B cell (primary cell): ENCODE measurements around the gene OR2T34. TPM values are rescaled to one million over a fixed set of nuclear protein-coding genes. Genes with fewer than 3 reads are reported as not detected.

Experiments
- ATAC-seq: fragments of 200-7000 bp; cut with Tn5 transposase; one replicate; pipeline ENCODE4 v1.10.0; 2021; ENCODE audit warnings: low read depth, mild to moderate bottlenecking, moderate number of reproducible peaks, moderate library complexity
- CTCF ChIA-PET: fragments of 350-600 bp; sonication (Branson Sonifier 250); formaldehyde crosslinking; loops from one replicate; lab custom pipeline; 2021; ENCODE audit warnings: antibody characterized with exemption, inconsistent platforms; lab: Charles Lee
- POLR2A ChIA-PET: fragments of 350-600 bp; sonication (Branson Sonifier 250); formaldehyde crosslinking; loops from one replicate; lab custom pipeline; 2021; ENCODE audit warnings: antibody characterized with exemption; lab: Charles Lee
- DNase-seq: peaks from one replicate; pipeline ENCODE4 v3.0.0; 2013
- H2AFZ ChIP-seq: 2 replicates; pipeline ENCODE4 v1.6.1; 2012; ENCODE audit warnings: mild to moderate bottlenecking, low read depth, low read length; ENCODE audit not compliant: insufficient read depth, poor library complexity, severe bottlenecking
- H3K27ac ChIP-seq, 2 donors: 1 replicate in 1 of 2; 2 replicates in 1 of 2; pipeline ENCODE4 v1.5.1; 2012 to 2013; ENCODE audit warnings: low read length in 2 of 2, mild to moderate bottlenecking in 2 of 2, moderate library complexity in 1 of 2
- H3K27me3 ChIP-seq, 4 experiments: fragments of 200-600 bp in 1 of 4; sonication (generic) in 1 of 4; replicated peaks in 1 of 4; 1 replicate in 2 of 4; 2 replicates in 2 of 4; pipeline versions ENCODE4 v1.6.1 to v1.7.0; 2013 to 2016; ENCODE audit warnings: low read length in 3 of 4, mild to moderate bottlenecking in 2 of 4, mixed read lengths in 1 of 4, moderate library complexity in 1 of 4; ENCODE audit not compliant: insufficient read depth in 4 of 4, control insufficient read depth in 3 of 4; ENCODE audit errors: control extremely low read depth in 1 of 4
- H3K36me3 ChIP-seq, 2 experiments: replicated peaks in 1 of 2; 1 replicate in 1 of 2; 2 replicates in 1 of 2; pipeline versions ENCODE4 v1.6.1 to v1.7.1; 2013; ENCODE audit warnings: low read length in 1 of 2; ENCODE audit not compliant: insufficient read depth in 2 of 2, control insufficient read depth in 1 of 2; ENCODE audit errors: control extremely low read depth in 1 of 2, extremely low read depth in 1 of 2
- H3K4me1 ChIP-seq, 2 donors: fragments of 200-600 bp in 1 of 2; sonication (generic) in 1 of 2; 1 replicate in 1 of 2; 2 replicates in 1 of 2; pipeline versions ENCODE4 v1.5.1 to v1.6.1; 2013 to 2017; ENCODE audit warnings: low read length in 2 of 2; ENCODE audit not compliant: control insufficient read depth in 2 of 2, insufficient read depth in 2 of 2
- H3K4me2 ChIP-seq: replicated peaks from 2 replicates; pipeline ENCODE3; 2012; ENCODE audit warnings: mild to moderate bottlenecking, low read depth, low read length; ENCODE audit not compliant: poor library complexity, severe bottlenecking
- H3K4me3 ChIP-seq, 5 experiments: fragments of 200-600 bp in 1 of 5; sonication (generic) in 1 of 5; 1 replicate in 3 of 5; 2 replicates in 2 of 5; pipeline versions ENCODE4 v1.5.1 to v1.7.0; 2011 to 2016; ENCODE audit warnings: low read length in 4 of 5, mild to moderate bottlenecking in 4 of 5, low read depth in 2 of 5, control low read depth in 1 of 5, moderate library complexity in 1 of 5; ENCODE audit not compliant: insufficient read depth in 1 of 5; ENCODE audit errors: control extremely low read depth in 1 of 5, extremely low read depth in 1 of 5
- H3K79me2 ChIP-seq: fragments of 200-600 bp; sonication (generic); one replicate; pipeline ENCODE4 v1.6.0; 2016; ENCODE audit warnings: low read length; ENCODE audit not compliant: control insufficient read depth, insufficient read depth
- H3K9ac ChIP-seq: fragments of 200-600 bp; sonication (generic); 2 replicates; pipeline ENCODE4 v1.6.1; 2017; ENCODE audit warnings: mild to moderate bottlenecking, low read length, moderate library complexity
- H3K9me3 ChIP-seq, 3 donors: one replicate each; pipeline versions ENCODE4 v1.6.1 to v1.7.1; 2013; ENCODE audit warnings: low read length in 2 of 3; ENCODE audit not compliant: control insufficient read depth in 2 of 3, insufficient read depth in 1 of 3; ENCODE audit errors: control extremely low read depth in 1 of 3
- H4K20me1 ChIP-seq: 2 replicates; pipeline ENCODE4 v1.6.0; 2012; ENCODE audit warnings: mild to moderate bottlenecking, low read length; ENCODE audit not compliant: insufficient read depth, control insufficient read depth, poor library complexity, severe bottlenecking
- H3K27ac Mint-ChIP-seq: one replicate; pipeline ENCODE4 v1.8.0; 2021; ENCODE audit warnings: mixed read lengths
- H3K27me3 Mint-ChIP-seq: one replicate; pipeline ENCODE4 v1.8.0; 2021; ENCODE audit warnings: mixed read lengths
- H3K4me1 Mint-ChIP-seq: one replicate; pipeline ENCODE4 v1.8.0; 2021; ENCODE audit warnings: mixed read lengths
- H3K4me3 Mint-ChIP-seq: one replicate; pipeline ENCODE4 v1.8.0; 2021; ENCODE audit warnings: mixed read lengths
- H3K9me3 Mint-ChIP-seq: one replicate; pipeline ENCODE4 v1.8.0; 2022; ENCODE audit warnings: mixed read lengths; ENCODE audit not compliant: insufficient read depth
- CTCF ChIP-seq: fragments of 200-600 bp; IDR thresholded peaks from one replicate; pipeline ENCODE4 v1.8.0; 2022; ENCODE audit warnings: antibody characterized with exemption, mild to moderate bottlenecking
- EZH2 ChIP-seq: IDR thresholded peaks from 2 replicates; pipeline ENCODE4 v1.6.1; 2012; ENCODE audit warnings: borderline replicate concordance, low read depth, mild to moderate bottlenecking, moderate library complexity, low read length; ENCODE audit not compliant: insufficient read depth, poor library complexity, severe bottlenecking
- WGBS: methylation state at CpG from one replicate; pipeline ENCODE4 v1.1.5; 2013; ENCODE audit warnings: missing lambda C conversion rate; ENCODE audit not compliant: insufficient coverage; 5-methylcytosine and 5-hydroxymethylcytosine counted together
- intact Hi-C: fragments of 100-400 bp; cut with micrococcal nuclease; formaldehyde crosslinking; loops from one replicate; pipeline ENCODE4 v1.10.0; 2022
- polyA plus RNA-seq: library from polyadenylated mRNA; depleted of rRNA; stranded (reverse); fragments of >200 nt; gene quantifications from 2 replicates; pipeline ENCODE4 v1.2.3, GENCODE V29; 2012
- total RNA-seq, 2 donors: library from RNA; stranded (reverse); fragments of 120-200 nt in 1 of 2; gene quantifications; 1 replicate in 1 of 2; 2 replicates in 1 of 2; pipeline versions ENCODE4 v1.2.3 to v1.2.4, GENCODE V29; 2013 to 2022

Gene OR2T34
- total and polyA plus RNA-seq, 2 donors (not counting 1 experiment from before 2014, with no cell fraction given), result 0.28 to 1.7 TPM

- Histone ChIP-seq H3K4me3 (no peak overlapping the region), H3K27ac (no peak overlapping the region), H3K9ac (no peak overlapping the region), H3K79me2 (no peaks in the 10 kb centered on the region), H4K20me1 (no peaks in the 10 kb centered on the region), H3K4me1 (no peaks in the 10 kb centered on the region), H3K4me2 (no peak overlapping the region), H3K27me3 (no peaks in the 10 kb centered on the region), H3K9me3 (no peaks in the 10 kb centered on the region), H2AFZ (no peak overlapping the region), H3K36me3 (no peaks in the 10 kb centered on the region)
- Mint-ChIP-seq H3K4me3 (no peak overlapping the region), H3K9me3 (no peaks in the 10 kb centered on the region), H3K27me3 (no peaks in the 10 kb centered on the region), H3K27ac (no peak overlapping the region), H3K4me1 (no peaks in the 10 kb centered on the region)
- ATAC-seq (no peak), DNase-seq (no peak)
- TF ChIP-seq EZH2, result no peak
- TF ChIP-seq CTCF, result no peak
- intact Hi-C loops, result loop anchor here (10.0 kb wide), 1 partner anchor 366 kb away; no protein-coding TSS in a partner anchor
- ChIA-PET CTCF (interaction anchor here (0.7 to 1.7 kb wide), 3 partner anchors 10 to 195 kb away, joined by 3 to 7 read pairs (median 5); no protein-coding TSS in a partner anchor), POLR2A (no interaction called here)
- WGBS, result no CpG with 5 or more reads among the region's 3 CpGs
Measured at GRCh38 chr1:248610301-248610700, 35.7 kb upstream of the OR2T34 start.

DNA sequence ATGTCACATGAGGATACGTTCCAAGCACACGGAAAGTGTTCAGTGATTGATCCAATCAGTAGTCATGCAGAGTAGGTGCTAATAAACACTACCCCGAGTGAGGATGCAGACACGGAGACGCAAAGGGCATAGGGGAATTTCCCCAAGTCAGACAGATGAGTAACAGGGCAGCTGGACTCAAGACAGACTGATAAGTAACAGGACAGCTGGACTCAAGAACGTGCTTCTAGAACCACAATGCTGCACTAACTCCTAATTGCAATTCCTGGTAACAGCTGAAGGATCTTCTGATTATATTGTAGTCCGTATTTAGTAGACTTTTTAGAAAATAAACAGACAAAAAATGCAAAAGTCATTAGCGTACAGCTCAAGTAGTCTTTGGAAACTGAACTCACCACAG, 24.8 kb upstream of the OR2T34 start:
- CTCF ChIA-PET, result interaction anchor here (0.8 kb wide), 1 partner anchor 206 kb away, joined by 4 read pairs; no protein-coding TSS in a partner anchor
- H3K27me3 Mint-ChIP-seq, result peaks cover 4% of the 10 kb centered on the region
- no peaks in the 10 kb centered on the region for H3K4me1 ChIP-seq
- H4K20me1 ChIP-seq, result no peaks in the 10 kb centered on the region
- no peak overlapping the region for H3K4me2 ChIP-seq
- no peak overlapping the region for H3K9ac ChIP-seq
- no peaks in the 10 kb centered on the region for H3K36me3 ChIP-seq
- H3K9me3 ChIP-seq, result no peaks in the 10 kb centered on the region
- no peak for TF ChIP-seq CTCF
- TF ChIP-seq EZH2, result no peak
- H3K4me1 Mint-ChIP-seq, result peaks cover 4% of the 10 kb centered on the region
- 81% methylated on average over 5 of the region's 8 CpGs for WGBS
- no peaks in the 10 kb centered on the region for H3K79me2 ChIP-seq
- H3K27ac Mint-ChIP-seq, result no peak overlapping the region
- no peak overlapping the region for H3K4me3 ChIP-seq
- intact Hi-C loops, result no loop called here
- no peak for DNase-seq
- ATAC-seq, result no peak
- no peaks in the 10 kb centered on the region for H3K27me3 ChIP-seq
- no peak overlapping the region for H3K27ac ChIP-seq
- H2AFZ ChIP-seq, result no peak overlapping the region
- no peak overlapping the region for H3K4me3 Mint-ChIP-seq
- POLR2A ChIA-PET, result no interaction called here
- no peaks in the 10 kb centered on the region for H3K9me3 Mint-ChIP-seq
